Stimulated activated CD4-positive, alpha-beta T cell treated with anti-CD3 and anti-CD28 coated beads, Interleukin-4, amount 100 ng/mL, for 24 hours (primary cell): ENCODE data around the gene MAPKAP1.
A peak's percentile ranks its signal among the peaks of the same experiment; 100 is the strongest.

Source experiments
- DNase-seq: peaks from one replicate; pipeline ENCODE4 v3.0.0-alpha.2; 2020

Gene MAPKAP1

DNA sequence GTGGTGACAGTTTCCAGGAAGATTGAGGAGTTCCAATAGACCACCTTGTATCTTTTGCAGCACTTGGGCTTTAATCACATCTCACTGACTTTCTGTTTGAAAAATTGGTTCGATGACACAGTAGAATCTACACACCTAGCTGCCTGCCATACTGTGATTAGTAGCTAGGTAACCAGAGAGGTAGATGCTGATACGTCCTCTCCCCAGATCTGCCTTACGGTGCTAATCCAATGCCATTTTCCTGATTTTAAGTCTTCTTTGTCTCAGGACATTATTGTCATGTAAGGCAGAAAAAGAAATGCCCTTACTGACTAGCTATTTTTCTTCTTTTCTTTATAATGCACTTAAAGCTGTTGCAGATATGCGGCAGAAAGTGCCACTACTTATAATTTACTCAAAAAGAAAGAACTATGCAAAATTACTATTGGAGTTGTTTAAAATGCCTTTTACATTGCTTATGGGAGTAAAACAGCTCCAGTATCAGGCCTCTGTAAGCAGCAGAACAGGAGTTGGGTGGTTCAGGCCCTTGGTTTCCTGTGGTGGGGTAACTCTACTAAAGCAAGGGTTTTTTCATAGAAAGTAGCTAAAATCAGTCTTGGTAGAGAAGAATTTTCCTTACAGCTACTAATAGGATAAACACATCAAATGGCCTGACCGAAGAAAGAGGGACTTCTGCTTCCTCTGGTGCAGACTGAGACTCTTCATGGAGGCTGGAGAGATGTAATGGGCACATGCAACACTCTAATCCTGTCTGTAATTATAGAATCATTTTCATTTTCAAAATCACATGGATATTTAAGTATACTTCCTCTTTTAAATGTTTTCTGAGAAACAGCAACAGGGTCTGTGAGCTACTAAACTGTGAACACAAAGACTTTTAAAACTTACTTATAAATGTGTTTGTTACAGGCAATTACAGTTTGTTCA, 177.2 kb downstream of the MAPKAP1 start:
- DNase-seq: no peak

GRCh38 chr9:125529107-125529506, 177.9 kb downstream of the MAPKAP1 start:
- no peak for DNase-seq

DNA sequence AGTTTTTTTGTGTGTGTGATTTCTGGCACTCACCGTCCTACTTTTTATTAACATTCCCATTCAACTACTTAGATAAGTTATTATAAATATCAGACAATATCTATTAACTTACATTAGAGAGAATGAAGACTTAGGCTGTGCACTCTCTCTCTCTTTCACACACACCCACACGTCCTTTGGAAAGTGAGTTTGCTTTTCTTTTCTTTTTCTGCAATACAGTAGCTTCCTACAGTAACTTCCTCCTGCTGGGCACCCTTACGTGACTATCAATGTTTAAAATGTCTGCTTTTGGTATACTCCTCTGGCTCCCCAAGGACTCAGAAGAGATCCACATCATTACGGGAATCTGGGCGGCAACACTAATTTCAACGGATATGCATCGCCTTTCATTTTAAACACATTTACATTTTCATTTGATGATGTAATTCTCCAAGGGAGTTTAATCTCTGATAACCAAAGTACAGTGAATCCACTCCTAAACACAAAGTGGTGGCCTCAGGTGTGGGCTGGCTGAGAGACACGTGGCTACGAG, 179.5 kb downstream of the MAPKAP1 start:
- no peak for DNase-seq

- DNase-seq: no peak
Observed at GRCh38 chr9:125525921-125526631, 180.9 kb downstream of the MAPKAP1 start.

DNA sequence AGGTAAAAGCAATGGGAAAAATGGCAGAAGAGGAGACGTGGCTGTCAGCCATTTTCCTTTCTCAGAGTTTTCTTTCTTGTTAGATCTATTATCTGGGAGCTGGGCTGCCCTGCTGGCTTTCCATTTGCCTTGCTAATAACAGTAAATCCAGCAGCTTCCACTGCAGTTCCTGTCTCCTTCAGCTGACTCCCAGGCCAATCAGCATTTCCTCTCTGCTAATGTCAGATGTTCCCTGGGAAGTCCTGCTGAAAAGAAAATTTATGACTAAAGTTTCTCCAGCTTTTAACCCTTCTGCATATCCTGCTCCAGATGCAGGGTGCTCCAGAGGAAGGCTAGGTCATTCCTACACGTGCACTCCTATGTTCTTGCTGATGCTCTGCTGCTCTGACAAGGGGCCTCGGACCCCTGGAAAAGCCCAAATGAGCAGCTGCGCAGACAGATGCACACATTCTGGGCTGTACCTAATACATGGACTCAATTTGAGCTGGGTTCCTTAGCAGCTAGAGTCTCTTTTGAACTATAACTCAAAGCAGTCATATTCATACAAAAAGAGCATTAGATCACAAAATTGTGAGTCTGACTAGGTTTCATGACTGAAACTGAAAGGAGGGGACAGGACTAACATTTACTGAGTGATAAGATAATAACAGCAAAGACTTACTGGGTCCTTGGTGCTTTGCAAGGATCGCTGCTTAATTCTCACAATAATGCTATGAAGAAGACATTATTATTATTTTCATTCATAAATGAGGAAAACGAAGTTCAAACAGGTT, 182.2 kb downstream of the MAPKAP1 start:
- no peak for DNase-seq

- DNase-seq: no peak
Observed at GRCh38 chr9:125523681-125524080, 183.3 kb downstream of the MAPKAP1 start.

DNA sequence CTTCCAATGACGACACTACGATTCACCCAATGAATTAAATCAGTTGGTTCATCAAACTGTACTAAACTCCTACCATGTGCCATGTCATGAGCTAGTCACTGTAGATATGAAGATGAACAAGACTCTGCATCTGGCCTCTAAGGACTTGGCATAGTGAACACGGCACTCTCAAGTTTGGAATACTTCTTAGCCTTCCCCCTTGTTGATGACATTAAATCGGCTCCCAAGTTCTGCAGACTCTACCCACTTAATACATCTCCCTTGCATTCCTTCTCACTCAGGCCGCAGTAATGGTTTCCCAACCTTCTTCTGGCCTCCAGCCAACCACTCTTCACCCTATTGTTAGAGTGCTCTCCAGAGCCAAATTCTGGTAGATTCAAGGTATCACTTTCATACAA, 184.7 kb downstream of the MAPKAP1 start:
- no peak for DNase-seq

DNA sequence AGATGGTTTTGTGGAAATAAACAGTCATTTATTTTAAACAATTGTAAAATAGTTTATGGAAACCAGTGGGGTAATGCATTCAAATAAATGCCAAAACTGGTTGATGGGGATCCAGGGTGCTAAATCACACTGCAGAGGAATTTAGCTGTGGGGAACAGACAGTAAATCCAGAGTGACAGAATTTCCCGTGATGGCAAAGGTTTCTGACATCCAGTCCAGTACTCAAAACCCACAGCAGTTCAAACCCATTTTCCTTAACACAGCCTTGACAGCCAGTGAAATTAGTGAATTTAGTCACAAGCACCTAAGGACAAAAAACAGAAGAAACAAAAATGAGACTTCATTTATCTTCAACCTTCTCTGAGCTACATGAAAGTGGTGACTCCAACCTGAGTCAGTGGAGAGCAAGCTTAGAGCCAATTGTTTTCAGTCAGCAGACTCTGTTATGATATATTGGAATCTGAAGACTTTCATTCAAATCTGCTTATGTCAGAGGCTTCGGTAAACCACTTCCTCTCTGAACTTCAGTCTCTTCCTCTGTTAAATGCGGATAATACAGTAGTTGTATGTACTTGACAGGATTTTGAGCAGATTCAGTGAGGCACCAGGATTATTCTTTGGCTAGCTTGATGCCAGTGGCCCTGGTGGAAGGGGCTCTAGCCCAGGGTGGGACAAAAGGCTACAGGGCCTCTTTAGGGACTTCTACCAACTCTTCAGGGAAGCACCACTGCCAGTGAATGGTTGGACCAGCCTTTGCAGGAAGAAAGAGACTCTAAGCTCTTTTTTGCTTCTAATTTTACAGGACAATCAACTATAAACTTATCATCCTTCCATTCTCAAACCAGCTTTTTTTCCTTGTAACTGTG, 185.3 kb downstream of the MAPKAP1 start:
- peak; percentile 57 for DNase-seq

DNA sequence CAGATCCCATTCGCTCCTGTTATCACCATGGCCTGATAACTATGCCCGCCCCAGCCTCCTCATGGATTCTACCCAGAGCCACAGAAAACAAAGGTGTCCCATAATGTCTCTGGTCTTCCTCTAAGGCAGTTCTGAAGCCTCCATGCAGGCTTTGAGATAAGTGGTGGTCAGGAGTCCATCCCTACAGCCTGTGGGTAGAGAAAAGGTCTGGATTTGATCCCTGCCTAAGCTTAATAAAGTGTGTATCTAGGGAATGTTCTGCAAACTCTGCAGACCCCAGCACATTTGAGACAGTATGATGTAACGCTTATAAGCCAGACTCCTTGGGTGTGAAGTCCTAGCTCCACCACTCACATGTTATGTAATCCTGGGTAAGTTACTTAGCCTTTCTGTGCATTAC, 187.3 kb downstream of the MAPKAP1 start:
- DNase-seq: no peak

DNA sequence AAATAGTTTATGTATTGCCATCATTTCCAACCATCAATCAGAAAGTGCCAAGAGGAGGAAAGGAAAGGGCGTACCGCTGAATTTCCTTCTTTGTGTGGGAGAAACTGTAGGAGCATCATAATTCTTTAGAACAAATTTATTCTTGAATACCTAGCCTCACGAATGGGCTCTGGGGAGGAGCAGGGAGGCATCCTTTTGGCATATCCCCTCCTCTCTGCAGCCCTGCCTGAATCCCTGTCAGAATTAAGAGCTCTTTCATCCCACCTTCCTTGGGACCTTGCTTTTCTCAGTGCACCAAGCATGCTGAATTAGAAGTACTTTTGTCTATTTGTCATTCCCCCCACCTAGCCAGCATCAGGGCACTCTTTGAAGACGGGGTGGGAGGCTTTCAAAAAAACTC, 189.4 kb downstream of the MAPKAP1 start:
- no peak for DNase-seq

- no peak for DNase-seq
Observed at GRCh38 chr9:125515983-125516940, 190.7 kb downstream of the MAPKAP1 start.

DNA sequence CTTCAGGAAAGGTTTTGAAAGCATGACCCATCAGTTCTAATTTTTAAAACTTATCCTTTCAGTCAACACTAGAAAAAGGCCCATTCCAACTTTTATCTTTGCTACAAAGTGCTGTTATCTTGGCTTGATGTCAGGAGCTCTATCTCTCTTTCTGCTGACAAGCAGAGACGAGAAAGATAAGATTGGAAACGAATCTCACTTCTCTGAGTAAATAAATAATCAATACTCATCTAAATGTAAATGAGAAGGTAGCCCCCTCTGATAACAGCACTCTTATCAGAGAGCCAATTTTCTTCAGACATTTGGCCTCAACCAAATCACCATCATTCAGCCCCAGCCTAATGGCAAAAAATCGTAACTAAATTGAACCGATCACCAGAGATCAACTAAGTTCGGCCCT, 191.7 kb downstream of the MAPKAP1 start:
- no peak for DNase-seq

DNA sequence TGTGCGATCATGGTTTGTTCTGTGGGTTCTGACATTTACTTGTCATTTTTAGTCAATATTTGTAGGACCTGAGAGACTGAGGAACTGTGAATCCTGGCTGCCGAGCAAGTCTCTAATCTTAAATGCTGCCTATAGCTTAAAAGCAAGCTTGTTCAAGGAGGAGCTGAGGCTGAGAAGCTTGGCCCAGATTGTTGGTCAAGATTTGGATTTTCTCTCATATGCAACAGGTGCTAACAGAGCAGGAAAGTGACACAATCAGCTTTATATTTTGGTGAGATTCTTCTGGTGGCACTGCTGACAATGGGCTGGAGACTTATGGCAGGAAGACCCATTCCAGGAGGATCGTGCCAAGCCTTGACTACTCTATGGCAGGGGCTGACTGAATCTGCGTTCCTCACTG, 192.5 kb downstream of the MAPKAP1 start:
- no peak for DNase-seq

- peak; percentile 40 for DNase-seq
Observed at GRCh38 chr9:125513668-125514413, 193.2 kb downstream of the MAPKAP1 start.

- DNase-seq: no peak
Observed at GRCh38 chr9:125513303-125513667, 193.7 kb downstream of the MAPKAP1 start.

- no peak for DNase-seq
Observed at GRCh38 chr9:125511789-125512660, 195.0 kb downstream of the MAPKAP1 start.

DNA sequence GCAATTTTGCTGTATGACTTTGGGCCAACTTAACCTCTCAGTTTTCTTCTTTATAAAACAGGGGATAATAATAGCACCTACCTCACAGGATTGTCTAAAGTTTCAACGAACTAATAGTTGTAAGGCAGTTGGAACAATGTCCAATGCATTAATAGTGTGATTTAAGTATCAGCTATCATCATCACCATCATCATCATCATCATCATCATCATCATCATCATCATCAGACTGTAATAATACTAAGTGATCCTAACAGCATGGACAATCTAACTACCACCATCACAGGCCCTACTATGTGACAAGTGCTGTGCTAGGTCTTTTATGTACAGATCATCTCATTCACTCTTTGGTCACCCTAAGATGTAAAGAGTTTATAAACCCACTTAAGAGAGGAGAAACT, 196.0 kb downstream of the MAPKAP1 start:
- DNase-seq: no peak

DNA sequence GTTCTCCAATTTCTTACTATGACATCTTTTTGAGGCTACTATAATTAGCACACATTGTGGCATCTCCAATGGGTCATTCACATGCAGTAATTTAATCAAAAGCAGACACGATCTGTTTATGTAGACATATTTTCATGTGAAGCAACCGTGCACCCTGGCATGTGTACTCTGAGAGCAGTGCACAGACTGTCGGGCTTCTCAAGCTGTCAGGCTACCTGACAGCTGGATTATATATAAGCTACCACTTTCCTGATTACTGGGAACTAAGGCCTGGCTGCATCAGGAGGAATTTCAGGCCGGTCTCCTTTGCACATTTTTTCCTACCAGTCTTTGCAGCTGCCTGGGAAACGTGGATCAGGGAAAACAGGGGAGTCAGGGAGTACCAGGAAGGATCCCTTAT, 197.5 kb downstream of the MAPKAP1 start:
- DNase-seq: no peak

GRCh38 chr9:125508249-125508648, 198.8 kb downstream of the MAPKAP1 start:
- DNase-seq: no peak
